NCI-H1436 treated with DMSO at 0.1 percent for 48 hours (cell line): ENCODE measurements around the gene KEL.

Source experiments
- DNase-seq: peaks from one replicate; lab custom pipeline; 2025; lab: John Stamatoyannopoulos, UW

The KEL gene

DNA sequence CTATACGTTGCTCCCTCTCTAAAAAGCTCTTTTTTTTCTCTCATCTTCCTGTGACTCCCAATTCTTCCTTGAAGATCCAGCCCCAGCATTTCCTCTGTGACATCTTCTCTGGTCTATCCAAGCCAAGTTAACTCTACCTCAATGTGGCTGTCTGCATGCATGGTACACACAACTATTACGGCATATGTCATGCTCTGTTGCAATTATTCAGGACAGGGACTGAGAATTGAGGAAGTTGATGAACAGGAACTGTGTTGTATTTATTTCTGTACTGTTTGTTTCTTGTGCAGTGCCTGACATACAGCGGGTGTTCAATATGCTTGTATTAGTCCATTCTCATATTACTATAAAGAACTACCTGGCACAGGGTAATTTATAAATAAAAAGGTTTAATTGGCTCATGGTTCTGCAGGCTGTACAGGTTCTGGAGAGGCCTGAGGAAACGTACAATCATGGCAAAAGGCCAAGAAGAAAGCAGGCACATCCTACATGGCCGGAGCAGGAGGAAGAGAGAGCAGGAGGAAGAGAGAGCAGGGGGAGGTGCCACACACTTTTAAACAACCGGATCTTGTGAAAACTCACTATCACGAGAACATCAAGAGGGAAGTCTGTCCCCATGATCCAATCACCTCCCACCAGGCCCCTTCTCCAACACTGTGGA, 34.9 kb downstream of the KEL start:
- no peak for DNase-seq

GRCh38 chr7:142925413-142925812, 36.8 kb downstream of the KEL start:
- DNase-seq: no peak

DNA sequence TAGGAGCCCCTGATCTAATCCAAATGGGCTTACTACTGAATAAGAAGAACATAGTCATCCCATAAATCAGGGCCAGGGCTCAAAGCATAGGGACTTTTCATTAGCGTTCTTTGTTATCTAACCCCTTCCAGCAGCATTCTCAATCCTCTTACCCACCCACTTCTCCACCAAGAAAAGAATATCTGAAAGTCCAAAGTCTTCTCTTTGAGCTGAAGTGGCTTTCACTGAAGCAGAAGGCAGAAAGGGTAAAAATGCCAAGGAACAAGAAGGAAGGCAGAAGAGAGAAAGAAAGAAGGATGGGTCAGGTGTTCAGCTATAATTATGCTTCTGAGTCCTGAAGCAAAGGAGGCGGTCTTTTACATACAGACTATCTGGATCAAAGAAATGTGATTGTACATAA, 38.8 kb downstream of the KEL start:
- no peak for DNase-seq

- DNase-seq: no peak
Observed at GRCh38 chr7:142919656-142920055, 42.5 kb downstream of the KEL start.

- no peak for DNase-seq
Observed at GRCh38 chr7:142918901-142919300, 43.3 kb downstream of the KEL start.

DNA sequence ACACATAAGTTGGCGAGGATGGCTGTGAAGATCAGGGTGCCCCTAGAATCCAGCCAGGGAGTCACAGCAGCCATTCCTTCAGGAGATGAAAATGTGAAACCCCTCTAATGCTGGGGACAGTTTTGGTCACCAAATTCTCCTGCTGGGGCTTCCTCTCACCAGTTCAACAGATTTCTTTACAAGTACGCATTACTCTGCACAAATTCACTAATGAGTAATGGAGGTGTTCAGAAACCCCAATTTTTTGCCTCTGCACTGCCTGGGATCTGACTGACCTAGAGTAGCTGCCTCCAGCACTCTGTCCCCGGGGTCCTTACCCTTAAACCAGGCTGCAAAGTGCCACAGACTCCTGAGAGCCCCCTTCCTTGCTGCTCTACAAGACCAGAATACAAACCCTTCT, 44.7 kb downstream of the KEL start:
- no peak for DNase-seq

GRCh38 chr7:142916508-142916907, 45.7 kb downstream of the KEL start:
- no peak for DNase-seq

- no peak for DNase-seq
Observed at GRCh38 chr7:142915315-142915714, 46.8 kb downstream of the KEL start.

DNA sequence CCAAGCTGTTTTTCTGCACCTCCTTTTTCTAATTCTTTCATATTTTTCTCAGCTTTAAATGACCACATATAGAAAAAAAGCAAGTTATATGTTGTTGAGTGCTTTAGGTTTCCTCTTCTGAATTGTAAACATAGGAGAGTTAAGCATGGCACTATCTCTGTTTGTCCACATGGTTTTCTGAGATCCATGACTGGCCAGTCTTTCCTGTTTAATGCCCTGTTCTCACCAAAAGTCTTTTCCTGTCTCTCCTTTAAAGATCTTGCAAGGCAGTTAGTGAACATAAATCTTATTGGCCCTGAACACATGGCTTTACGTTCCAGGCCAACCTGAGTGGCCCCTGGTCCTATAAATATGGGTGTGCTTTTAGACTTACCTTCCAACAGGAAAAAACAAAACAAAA, 48.0 kb downstream of the KEL start:
- no peak for DNase-seq

GRCh38 chr7:142913566-142913965, 48.6 kb downstream of the KEL start:
- DNase-seq: no peak

DNA sequence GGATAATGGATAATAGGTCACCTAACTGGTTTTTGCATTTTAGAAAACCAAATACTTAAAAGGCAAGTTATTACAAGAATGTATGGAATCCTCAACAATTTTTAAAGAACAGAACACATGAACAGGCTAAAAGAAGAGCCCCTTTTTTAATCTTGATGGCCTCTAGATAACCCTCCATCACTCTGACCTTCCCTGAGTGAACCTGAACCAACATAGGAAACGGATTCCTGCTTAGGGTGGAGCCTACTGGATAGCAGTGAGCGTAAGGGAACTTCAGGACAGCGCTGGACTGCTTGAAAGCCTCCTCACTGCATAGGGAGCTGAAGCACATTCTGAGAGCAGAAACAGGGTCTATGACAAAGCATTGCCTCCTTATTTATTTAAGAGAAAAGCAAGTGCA, 49.1 kb downstream of the KEL start:
- DNase-seq: no peak

DNA sequence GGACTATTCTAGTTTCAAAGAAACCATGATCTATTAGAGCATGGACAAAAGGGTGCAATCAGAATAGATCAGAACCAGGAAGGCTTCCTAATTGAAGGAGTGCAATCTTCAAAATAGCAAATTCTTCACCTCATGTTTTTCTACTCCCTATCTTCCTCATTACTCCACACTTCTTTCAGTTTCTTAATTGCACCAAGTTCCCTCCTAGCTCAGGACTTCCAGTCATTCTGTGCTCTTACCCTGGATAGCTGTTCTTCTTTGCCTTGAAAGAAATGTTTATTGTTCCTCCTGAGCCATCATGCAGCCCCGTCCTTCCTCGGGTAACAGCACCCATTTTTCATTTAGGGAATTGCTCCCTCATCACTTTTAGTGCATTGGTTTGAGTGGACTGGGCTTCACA, 51.7 kb downstream of the KEL start:
- no peak for DNase-seq

DNA sequence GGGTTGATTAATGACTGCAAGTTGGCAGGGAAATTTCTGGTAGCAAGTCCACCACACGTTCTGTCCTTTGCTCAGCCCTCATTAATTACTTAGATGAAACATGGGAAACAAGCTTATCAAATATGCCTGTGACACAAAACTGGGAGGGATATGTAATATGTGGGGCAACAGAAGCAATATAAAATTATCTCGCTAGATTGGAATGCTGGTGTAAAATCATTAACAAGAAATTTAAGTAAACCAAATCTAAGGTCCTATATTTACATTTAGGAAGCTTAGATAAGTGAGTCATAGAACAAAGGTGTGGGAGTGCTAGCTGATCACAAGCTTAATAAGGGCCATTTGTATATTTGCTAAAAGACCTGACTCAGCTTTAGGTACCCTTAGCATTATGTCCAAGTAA, 52.1 kb downstream of the KEL start:
- DNase-seq: no peak

DNA sequence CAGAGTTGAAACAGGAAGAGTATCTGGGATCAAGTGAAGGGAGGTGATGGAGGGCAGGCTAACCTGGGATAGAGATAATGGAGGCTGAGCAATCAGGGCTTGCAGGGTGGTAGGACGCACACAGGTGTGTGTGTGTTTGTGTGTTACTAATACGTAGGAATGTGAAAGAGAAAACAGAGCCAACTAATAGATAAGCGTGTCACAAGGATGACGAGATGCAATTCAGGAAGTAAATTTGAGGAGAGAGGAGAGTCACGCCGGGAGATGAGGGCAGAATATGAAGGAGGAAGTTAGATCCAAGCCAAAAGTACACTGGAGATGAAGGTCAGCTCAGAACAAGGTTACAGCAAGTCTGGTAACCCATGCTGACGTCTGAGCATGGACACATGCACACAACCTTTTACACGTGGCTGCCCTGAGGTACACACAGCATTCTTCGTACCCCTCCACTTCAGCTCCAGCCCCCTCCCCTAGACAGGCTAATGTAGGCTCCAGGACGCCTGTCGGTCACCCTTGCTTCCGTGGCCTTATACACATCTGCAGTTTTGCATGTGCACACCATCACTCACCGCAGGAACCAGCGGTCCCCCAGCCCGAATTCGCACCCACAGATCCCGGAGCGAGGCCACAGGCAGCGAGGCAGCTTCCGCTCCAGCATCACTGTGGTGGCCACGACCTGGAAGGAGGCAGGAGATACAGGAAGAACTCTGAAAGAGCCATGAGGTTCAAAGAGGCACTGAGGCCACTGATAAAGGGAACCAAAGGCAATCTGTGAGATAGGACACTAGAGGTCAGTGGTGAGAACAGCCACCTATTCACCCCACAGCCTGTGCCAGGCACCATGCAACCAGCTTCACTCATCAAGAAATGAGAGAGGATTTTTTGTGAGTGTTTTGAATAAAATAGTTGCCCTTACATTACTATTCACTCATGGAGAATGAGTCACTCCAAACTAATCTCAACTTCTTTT, 53.0 kb downstream of the KEL start:
- no peak for DNase-seq

DNA sequence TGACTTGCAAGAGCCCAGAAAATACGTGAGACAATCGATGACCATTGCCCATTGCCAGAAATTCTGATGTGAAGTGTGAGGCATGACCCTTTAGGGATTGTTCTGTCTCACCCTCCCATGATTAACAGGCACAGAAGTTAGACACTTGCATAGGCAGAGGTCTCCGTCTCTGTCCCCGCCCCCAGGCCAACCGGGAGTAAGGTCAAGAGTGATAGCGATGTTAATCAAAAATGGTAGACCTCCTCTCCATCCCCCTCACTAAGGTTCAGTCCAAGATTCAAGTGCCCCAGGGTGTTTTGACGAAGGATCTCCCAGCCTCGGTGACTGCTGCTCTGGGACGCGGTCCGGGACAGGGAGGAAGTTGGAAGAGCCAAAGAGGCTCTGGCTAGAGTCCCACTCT, 53.9 kb downstream of the KEL start:
- no peak for DNase-seq

DNA sequence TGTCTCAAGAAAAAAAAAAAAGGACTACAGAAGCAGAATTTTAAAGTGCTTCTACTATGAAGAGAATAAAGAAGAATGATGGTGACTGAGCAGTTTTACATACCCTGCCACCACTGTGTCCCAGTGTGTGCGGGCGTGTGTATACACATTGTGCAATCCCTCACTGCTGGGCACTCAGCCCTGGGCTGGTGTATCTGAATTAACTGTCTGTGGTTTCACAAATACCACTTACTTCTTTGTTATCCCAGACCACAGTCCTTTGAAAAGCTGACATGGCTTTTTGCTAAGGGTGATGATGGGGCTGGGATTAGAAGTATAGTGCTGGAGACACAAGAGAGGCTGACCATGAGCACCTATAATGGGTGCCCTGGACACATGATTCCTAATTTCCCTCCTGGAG, 55.5 kb downstream of the KEL start:
- DNase-seq: no peak

DNA sequence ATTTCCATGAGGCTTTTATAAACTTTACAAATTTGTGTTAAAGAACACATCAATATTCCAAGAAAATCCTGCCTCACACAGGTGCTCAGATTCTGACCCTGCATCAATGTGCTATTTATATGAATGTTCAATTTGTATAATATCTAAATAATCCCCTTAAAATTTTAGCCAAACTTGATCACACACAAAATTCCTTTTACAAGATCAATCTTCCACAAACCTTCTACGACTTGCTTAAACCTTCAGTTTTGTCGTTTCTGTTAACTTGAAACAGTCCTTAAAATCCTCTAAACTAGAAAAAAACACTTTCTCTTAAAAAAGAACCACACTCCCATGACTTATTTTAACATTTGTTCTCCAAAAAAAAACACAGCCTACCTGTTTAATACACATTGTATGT, 56.4 kb downstream of the KEL start:
- DNase-seq: no peak

GRCh38 chr7:142904128-142904527, 58.0 kb downstream of the KEL start:
- DNase-seq: no peak

DNA sequence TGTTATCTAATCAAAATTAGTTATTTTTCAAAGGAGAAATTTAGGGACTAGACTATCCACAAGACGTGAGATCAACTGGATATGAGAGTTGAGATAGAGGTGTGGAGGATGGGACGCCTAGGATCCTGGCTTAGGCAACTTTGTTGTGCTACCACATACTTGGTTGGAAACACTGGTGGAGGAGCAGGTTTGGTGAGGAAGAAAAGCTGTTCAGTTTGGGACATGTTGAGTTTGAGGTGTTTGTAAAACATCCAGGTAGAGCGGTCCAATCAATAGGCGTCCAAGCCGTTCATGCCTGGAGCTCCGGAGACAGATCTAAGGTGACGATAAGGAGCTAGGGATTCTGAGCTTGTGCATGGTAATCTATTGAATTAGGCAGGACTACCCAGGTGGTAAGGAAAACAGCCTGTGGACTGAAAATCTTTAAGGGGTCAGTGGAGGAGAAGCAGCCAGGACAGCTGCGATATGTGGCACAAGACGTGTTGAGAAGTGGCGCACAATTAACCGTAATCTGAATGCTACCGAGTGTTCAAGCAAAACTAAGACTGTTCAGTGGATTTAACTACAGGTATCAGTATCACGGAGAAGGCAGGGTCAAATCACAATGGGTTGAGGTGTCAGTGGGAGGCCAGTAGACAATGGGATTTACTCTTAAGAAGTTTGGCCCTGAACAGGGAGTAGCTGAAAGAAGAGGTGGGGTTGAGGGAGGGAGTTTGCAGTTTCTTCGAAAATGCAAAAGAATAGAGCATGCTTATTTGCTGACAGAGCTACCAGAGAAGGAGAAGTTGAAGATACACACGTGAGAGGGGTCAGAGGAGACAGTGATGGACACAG, 60.5 kb downstream of the KEL start:
- DNase-seq: no peak

DNA sequence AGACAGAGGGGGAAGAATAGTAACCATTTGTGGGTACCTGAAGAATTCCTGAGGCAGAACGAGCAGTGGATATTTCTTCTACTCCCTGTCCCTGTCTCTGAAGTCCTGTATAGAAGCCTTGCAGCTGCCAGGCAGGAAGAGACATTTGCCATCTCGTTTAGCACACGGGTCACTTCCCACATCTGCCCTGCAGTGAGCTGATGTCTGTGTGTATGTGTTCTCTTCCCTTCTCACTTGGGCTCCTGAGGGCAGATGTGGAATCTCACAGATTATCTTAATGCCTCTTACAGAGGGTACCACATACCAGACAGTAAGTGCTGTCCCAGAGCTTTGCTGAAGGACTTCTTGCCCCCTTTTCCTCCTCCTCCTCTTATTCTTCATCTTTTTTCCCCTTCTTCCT, 62.5 kb downstream of the KEL start:
- DNase-seq: no peak

- no peak for DNase-seq
Observed at GRCh38 chr7:142898377-142899170, 63.6 kb downstream of the KEL start.

DNA sequence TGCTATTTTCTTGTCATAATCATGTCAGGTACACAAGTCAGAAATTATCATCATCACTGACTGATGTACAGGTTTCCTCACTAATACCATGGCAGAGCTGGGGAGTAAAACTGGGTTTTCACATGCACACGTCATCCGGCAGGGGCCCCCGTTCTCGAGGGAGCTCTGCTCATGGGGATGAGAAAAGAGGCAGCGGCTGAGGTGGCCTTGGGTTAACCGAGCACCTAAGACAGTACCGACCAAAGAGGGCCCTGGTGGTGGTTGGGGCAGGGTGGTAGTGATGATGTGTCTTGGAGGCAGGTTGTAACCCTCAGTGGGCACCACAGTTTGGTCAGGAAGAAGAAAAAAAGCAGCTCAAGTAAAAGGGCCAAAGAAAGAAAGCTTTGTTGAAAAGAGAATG, 64.5 kb downstream of the KEL start:
- no peak for DNase-seq
